Thyroid gland (tissue), 4 donors: Measurements from ENCODE around the gene EFNA5.

Experiments
- POLR2A ChIP-seq, 2 donors: fragments of 450-650 bp; IDR thresholded peaks; one replicate each; pipeline ENCODE4 v1.6.1; 2017; ENCODE audit warnings: antibody characterized with exemption in 2 of 2, mild to moderate bottlenecking in 2 of 2, moderate library complexity in 1 of 2
- TF ChIP-seq, protein P1 (sequence below), 6 experiments: fragments of 200-600 bp in 3 of 6; fragments of 450-650 bp in 3 of 6; sonication (generic) in 3 of 6; IDR thresholded peaks; one replicate each; pipeline ENCODE4 v1.5.1; 2016 to 2019; ENCODE audit warnings: antibody characterized with exemption in 6 of 6, mild to moderate bottlenecking in 2 of 6, inconsistent platforms in 1 of 6, moderate library complexity in 1 of 6

DNA sequence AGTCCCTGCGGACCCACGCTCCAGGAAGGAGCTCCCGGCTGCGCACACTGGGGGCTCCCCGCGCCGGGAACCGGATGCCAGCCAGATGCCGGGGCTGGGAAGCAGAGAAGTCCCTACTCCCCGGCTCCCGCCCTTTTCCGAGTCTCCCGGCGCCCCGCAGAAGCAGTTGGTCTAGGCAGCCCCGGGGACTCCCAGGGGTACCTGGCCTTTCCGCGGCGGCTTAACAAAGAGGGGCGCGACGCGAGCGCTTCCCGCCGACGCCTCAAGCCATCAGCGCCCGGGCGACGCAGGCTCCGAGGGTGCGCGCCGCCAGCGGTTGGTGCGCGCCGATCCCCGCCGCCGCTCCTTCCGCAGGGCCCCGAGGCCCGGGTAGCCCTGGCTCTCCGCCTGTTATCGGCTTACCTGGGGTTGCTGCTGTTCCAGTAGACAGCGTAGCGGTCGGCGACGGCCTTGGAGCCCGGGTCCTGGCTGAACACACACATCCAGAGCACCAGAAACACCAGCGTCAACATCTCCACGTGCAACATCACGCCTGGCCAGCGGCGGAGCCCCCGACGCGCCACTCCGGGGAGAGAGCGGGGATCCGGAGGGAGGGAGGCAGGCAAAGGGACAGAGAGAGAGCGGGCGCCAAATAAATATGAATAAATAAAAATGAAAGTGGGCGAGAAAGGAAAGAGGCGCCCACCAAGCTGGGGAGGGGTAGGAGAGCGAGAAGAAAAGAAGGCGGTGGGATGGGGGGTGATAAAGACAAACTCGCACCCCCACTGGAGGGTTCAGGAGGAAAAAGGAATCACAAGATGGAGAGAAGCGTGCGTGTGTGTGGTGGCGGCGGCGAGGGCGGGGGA, 428 bp downstream of the EFNA5 start:
- TF ChIP-seq, protein P1, sequence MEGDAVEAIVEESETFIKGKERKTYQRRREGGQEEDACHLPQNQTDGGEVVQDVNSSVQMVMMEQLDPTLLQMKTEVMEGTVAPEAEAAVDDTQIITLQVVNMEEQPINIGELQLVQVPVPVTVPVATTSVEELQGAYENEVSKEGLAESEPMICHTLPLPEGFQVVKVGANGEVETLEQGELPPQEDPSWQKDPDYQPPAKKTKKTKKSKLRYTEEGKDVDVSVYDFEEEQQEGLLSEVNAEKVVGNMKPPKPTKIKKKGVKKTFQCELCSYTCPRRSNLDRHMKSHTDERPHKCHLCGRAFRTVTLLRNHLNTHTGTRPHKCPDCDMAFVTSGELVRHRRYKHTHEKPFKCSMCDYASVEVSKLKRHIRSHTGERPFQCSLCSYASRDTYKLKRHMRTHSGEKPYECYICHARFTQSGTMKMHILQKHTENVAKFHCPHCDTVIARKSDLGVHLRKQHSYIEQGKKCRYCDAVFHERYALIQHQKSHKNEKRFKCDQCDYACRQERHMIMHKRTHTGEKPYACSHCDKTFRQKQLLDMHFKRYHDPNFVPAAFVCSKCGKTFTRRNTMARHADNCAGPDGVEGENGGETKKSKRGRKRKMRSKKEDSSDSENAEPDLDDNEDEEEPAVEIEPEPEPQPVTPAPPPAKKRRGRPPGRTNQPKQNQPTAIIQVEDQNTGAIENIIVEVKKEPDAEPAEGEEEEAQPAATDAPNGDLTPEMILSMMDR (IDR thresholded peaks at IDR 0.05), result no peak
- no peak for TF ChIP-seq POLR2A (IDR thresholded peaks at IDR 0.05)
